ENCODE results near the gene NPM3. TPM values are rescaled to one million over a fixed set of nuclear protein-coding genes. Genes with fewer than 3 reads are reported as not detected.

Gene NPM3
- total and polyA plus RNA-seq, 2 experiments from 2014 or later = 14.6 to 78.9 TPM

DNA sequence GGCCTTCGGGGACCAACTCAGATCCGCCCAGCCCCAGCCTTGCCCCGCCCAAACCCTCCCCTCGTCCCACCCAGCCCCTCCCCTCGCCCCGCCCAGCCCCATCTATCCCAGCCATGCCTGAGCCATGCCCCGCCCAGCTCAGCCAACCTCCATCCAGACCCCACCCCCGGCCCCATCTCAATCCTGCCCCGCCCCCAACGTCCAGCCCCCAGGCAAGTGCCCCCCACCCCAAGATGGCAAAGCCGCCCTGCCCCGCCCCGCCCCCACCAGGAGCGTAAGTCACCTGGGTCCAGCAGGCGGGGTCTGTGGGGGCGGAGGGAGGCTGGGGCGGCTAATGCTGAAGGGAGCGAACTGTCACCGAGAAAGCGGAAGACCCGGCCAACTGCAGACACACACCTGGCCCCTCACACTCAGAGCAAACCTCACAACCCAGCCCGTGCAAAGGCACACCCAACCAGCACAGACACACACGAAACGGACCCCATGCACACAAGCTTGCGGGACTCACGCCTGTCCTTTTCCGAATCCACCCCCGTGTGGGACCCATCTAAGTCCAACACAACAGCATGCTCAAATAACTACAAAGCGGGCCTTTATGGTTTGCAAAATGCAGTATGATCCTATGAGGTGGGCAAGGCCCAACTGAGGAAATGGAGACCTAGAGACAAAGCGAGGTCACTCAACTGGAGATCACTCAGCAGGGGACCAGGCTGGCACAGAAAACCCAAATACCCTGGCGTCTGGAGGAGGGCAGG lies 46.5 kb upstream of the NPM3 start:
- DNase-seq (ENCODE audit: low read depth in 1 of 2, low spot score in 1 of 2) = peak; percentile 51 to 84
- Histone ChIP-seq H3K36me3 (no peaks in the 10 kb centered on the region), H3K4me3 (peak overlapping the region; percentile 26), H3K27ac (peak overlapping the region; percentile 80), H3K4me1 (ENCODE audit: low read depth) (peaks cover 15% of the 10 kb centered on the region), H3K27me3 (no peaks in the 10 kb centered on the region), H3K9me3 (ENCODE audit: low read depth) (no peaks in the 10 kb centered on the region)
- TF ChIP-seq, protein P1, sequence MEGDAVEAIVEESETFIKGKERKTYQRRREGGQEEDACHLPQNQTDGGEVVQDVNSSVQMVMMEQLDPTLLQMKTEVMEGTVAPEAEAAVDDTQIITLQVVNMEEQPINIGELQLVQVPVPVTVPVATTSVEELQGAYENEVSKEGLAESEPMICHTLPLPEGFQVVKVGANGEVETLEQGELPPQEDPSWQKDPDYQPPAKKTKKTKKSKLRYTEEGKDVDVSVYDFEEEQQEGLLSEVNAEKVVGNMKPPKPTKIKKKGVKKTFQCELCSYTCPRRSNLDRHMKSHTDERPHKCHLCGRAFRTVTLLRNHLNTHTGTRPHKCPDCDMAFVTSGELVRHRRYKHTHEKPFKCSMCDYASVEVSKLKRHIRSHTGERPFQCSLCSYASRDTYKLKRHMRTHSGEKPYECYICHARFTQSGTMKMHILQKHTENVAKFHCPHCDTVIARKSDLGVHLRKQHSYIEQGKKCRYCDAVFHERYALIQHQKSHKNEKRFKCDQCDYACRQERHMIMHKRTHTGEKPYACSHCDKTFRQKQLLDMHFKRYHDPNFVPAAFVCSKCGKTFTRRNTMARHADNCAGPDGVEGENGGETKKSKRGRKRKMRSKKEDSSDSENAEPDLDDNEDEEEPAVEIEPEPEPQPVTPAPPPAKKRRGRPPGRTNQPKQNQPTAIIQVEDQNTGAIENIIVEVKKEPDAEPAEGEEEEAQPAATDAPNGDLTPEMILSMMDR (IDR thresholded peaks at IDR 0.05; ENCODE audit: low read depth, low read length) = no peak

DNA sequence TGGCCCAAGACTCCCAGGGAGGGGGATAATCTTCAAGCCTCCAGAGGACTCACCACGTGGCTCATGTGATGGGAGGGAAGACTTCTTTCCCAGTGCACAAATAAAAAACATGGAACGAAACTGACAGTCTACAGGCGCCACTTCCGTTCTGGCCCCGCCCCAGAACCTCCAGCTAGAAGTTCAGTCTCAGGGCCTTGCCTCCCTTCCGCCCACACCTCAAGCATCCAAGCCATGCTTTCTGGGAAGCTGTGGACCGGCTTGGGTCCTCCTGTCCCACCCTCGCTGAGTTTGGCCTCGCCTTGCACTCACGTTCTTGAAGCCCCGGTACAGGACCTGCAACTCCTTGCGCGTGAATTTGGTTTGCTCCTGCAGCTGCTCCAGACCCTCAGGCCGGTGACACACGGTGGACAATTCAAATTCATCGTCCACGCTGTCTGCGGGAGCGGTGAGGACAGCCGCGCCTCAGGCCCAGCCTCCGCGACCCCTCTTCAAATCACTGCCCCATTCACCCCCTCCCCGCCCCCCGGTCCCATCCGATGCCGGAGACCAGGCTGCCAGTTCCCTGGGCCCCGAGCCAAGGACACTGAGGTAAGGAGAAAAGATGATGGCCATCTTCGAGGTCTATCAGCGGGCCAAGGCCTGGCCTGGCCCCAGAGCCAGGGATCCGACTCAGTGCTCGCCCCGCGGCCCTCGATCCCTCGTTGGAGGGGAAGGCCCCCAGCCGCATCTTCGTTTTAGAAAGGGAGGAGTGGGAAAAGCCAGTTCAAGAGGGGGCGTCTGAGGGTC lies 45.7 kb upstream of the NPM3 start:
- DNase-seq (ENCODE audit: low read depth in 1 of 2, low spot score in 1 of 2) = peak in 1 of 2 donors; percentile 36
- peaks cover 15% of the 10 kb centered on the region for H3K4me1 ChIP-seq (ENCODE audit: low read depth)
- H3K36me3 ChIP-seq = no peaks in the 10 kb centered on the region
- H3K4me3 ChIP-seq = peak overlapping the region; percentile 8
- no peaks in the 10 kb centered on the region for H3K9me3 ChIP-seq (ENCODE audit: low read depth)
- H3K27ac ChIP-seq = no peak overlapping the region
- no peaks in the 10 kb centered on the region for H3K27me3 ChIP-seq
- TF ChIP-seq, protein P1 (IDR thresholded peaks at IDR 0.05; ENCODE audit: low read depth, low read length) = no peak

DNA sequence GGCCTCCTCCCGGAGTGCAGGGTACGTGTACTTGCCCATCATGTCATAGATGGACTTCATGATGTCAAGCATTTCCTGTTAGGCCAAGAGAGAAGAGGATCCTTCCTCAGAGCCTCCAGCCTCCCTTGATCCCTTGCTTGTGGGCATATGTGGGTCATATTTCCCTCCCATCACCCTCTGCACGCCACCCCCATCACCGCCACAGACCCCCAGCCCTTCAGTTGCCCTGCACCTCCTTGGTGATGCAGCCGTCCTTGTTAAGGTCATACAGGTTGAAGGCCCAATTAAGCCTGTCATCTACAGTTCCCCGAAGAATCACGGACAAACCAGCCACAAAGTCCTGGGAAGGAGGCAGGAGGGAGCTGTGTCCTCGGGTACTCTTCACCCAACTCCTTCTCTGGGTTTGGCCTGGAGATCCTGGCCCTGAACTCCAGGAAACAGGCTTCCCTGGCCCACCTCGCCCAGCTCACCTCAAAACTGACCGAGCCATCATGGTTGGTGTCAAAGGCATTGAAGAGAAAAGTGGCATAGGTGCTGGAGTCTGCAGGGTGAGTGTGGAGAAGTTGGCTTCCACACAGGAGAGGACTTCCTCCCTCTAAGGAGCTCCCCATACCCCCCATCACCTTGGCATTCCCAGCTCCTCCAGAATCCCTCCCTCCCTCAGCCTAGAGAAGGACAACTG lies 44.8 kb upstream of the NPM3 start:
- Histone ChIP-seq H3K4me3 (no peak overlapping the region), H3K9me3 (ENCODE audit: low read depth) (no peaks in the 10 kb centered on the region), H3K36me3 (no peaks in the 10 kb centered on the region), H3K4me1 (ENCODE audit: low read depth) (peaks cover 15% of the 10 kb centered on the region), H3K27ac (no peak overlapping the region), H3K27me3 (no peaks in the 10 kb centered on the region)
- no peak for DNase-seq (ENCODE audit: low read depth in 1 of 2, low spot score in 1 of 2)
- TF ChIP-seq, protein P1 (IDR thresholded peaks at IDR 0.05; ENCODE audit: low read depth, low read length) = no peak

DNA sequence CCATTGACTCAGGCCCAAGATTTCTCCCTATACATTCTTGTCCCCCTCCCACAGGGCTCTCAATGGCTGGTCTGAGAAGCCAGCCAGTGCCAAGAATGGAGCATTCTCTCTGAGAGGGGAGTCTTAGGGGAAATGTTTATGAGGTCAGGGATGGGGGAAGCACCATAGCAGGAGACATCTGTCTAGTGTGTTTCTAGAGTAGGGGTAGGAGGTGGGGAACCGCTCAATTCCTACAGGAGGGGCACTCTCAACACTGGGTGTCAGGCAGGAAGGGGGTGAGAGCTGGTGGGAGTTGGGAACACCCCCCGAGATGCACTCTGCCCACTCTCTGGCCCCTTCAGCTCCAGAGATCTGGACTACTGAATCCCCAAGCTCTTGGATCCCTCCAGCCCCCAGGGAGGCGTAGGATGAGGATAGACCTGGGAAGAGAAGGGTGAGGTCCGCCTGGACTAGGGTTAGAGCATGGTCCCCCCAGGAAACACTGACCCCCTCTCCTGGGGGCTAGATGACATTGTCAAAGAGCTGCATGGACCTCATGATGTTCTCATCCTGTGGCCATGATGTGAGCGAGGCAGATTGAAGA lies 43.7 kb upstream of the NPM3 start:
- no peaks in the 10 kb centered on the region for H3K27me3 ChIP-seq
- no peak overlapping the region for H3K27ac ChIP-seq
- no peaks in the 10 kb centered on the region for H3K36me3 ChIP-seq
- no peaks in the 10 kb centered on the region for H3K9me3 ChIP-seq (ENCODE audit: low read depth)
- TF ChIP-seq, protein P1 (IDR thresholded peaks at IDR 0.05; ENCODE audit: low read depth, low read length) = no peak
- no peak overlapping the region for H3K4me3 ChIP-seq
- DNase-seq (ENCODE audit: low read depth in 1 of 2, low spot score in 1 of 2) = no peak
- H3K4me1 ChIP-seq (ENCODE audit: low read depth) = peaks cover 15% of the 10 kb centered on the region

DNA sequence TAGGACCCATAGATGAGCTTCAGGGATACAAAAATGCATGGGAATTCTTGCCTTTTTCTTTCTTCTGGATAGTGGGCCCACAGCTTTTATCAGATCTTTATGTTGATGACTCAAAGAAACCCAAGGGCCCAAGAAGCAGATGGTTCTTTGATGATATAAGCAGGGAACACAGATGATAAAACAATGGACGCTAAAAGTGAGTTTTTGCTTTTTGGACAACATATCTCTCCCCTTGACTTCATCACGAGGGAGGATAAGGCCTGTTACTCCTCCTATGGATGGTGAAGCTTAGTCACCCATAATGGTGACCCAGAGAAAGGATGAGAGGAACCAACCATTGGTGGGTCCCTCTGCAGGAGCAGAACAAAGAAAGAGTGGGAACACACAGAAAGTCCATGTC lies 41.5 kb upstream of the NPM3 start:
- no peaks in the 10 kb centered on the region for H3K9me3 ChIP-seq (ENCODE audit: low read depth)
- TF ChIP-seq, protein P1 (IDR thresholded peaks at IDR 0.05; ENCODE audit: low read depth, low read length) = no peak

More for the DNA sequence above, 41.5 kb upstream of the NPM3 start:
- DNase-seq (ENCODE audit: low read depth in 1 of 2, low spot score in 1 of 2) = no peak
- Histone ChIP-seq H3K27me3 (no peaks in the 10 kb centered on the region), H3K36me3 (no peaks in the 10 kb centered on the region), H3K4me3 (no peak overlapping the region), H3K27ac (no peak overlapping the region), H3K4me1 (ENCODE audit: low read depth) (peaks cover 4% of the 10 kb centered on the region)

All from cardiac muscle cell (in vitro differentiated cells and primary cell).